Measurements from ENCODE around the gene TRIM61.
"Not testable (repeated sequence)": the region's sequence is repeated elsewhere in the genome, so short reads cannot be mapped to it uniquely, and the experiment has no call there.

The TRIM61 gene

GRCh38 chr4:164977243-164978164 lies at the start of gene TRIM61:
TRIM61 (minus strand) TSS chr4:164977657; CDS start chr4:164970002, 7,655 bp downstream.
- peak; percentile 3 for DNase-seq

GRCh38 chr4:165025782-165026181 lies 48.3 kb upstream of the TRIM61 start:
- not testable (repeated sequence) for DNase-seq

- not testable (repeated sequence) for DNase-seq
Observed at GRCh38 chr4:165019995-165020394, 42.5 kb upstream of the TRIM61 start.

GRCh38 chr4:165016971-165017370 lies 39.5 kb upstream of the TRIM61 start:
- DNase-seq, result peak; percentile 27

GRCh38 chr4:165013691-165014090 lies 36.2 kb upstream of the TRIM61 start:
- DNase-seq, result no peak

- no peak for DNase-seq
Observed at GRCh38 chr4:165011403-165011802, 33.9 kb upstream of the TRIM61 start.

- no peak for DNase-seq
Observed at GRCh38 chr4:165010991-165011390, 33.5 kb upstream of the TRIM61 start.

- no peak for DNase-seq
Observed at GRCh38 chr4:165010487-165010886, 33.0 kb upstream of the TRIM61 start.

GRCh38 chr4:165009493-165010227 lies 32.2 kb upstream of the TRIM61 start:
- peak; percentile 78 for DNase-seq

GRCh38 chr4:165006886-165007285 lies 29.4 kb upstream of the TRIM61 start:
- no peak for DNase-seq

- DNase-seq, result no peak
Observed at GRCh38 chr4:165006456-165006855, 29.0 kb upstream of the TRIM61 start.

GRCh38 chr4:165005352-165005925 lies 28.0 kb upstream of the TRIM61 start:
- DNase-seq, result no peak

GRCh38 chr4:165001957-165002356 lies 24.5 kb upstream of the TRIM61 start:
- not testable (repeated sequence) for DNase-seq

GRCh38 chr4:164998526-164999080 lies 21.1 kb upstream of the TRIM61 start:
- DNase-seq, result not testable (repeated sequence)

- DNase-seq, result no peak
Observed at GRCh38 chr4:164997941-164998340, 20.5 kb upstream of the TRIM61 start.

GRCh38 chr4:164997324-164997723 lies 19.9 kb upstream of the TRIM61 start:
- no peak for DNase-seq

- DNase-seq, result not testable (repeated sequence)
Observed at GRCh38 chr4:164996123-164996522, 18.7 kb upstream of the TRIM61 start.

- DNase-seq, result not testable (repeated sequence)
Observed at GRCh38 chr4:164990786-164991185, 13.3 kb upstream of the TRIM61 start.

- no peak for DNase-seq
Observed at GRCh38 chr4:164989471-164989870, 12.0 kb upstream of the TRIM61 start.

- not testable (repeated sequence) for DNase-seq
Observed at GRCh38 chr4:164971929-164972328, 5.5 kb downstream of the TRIM61 start.

GRCh38 chr4:164959896-164960295 lies 17.6 kb downstream of the TRIM61 start:
- no peak for DNase-seq

GRCh38 chr4:164959421-164959820 lies 18.0 kb downstream of the TRIM61 start:
- DNase-seq, result not testable (repeated sequence)
